OCI-LY1 (cell line): Measurements from ENCODE around the gene MORC4.

Experiments
- H2AFZ ChIP-seq: fragments of 200-600 bp; sonication (generic), shearing (Covaris generic); 2 replicates; pipeline ENCODE4 v1.6.0; 2014; ENCODE audit warnings: antibody characterized with exemption, mild to moderate bottlenecking, low read length
- H3F3A ChIP-seq: fragments of 200-600 bp; sonication (generic), shearing (Covaris generic); 2 replicates; pipeline ENCODE4 v1.6.0; 2014; ENCODE audit warnings: mild to moderate bottlenecking, antibody characterized with exemption, low read length, moderate library complexity; ENCODE audit not compliant: insufficient read depth
- H3K27ac ChIP-seq: fragments of 200-600 bp; sonication (generic); 2 replicates; pipeline ENCODE4 v1.5.1; 2014; ENCODE audit warnings: low read length, mixed run types, mild to moderate bottlenecking, low read depth; ENCODE audit not compliant: poor library complexity, severe bottlenecking
- H3K27me3 ChIP-seq: fragments of 200-600 bp; sonication (generic); 2 replicates; pipeline ENCODE4 v1.6.0; 2014; ENCODE audit warnings: antibody characterized with exemption, mild to moderate bottlenecking, low read length, moderate library complexity; ENCODE audit not compliant: insufficient read depth
- H3K36me3 ChIP-seq: fragments of 200-600 bp; sonication (generic); 2 replicates; pipeline ENCODE4 v1.6.1; 2014; ENCODE audit warnings: mild to moderate bottlenecking, antibody characterized with exemption, low read length, moderate library complexity, mixed read lengths; ENCODE audit not compliant: insufficient read depth
- H3K4me1 ChIP-seq: fragments of 200-600 bp; sonication (generic); 2 replicates; pipeline ENCODE4 v1.5.1; 2014; ENCODE audit warnings: mild to moderate bottlenecking, low read length, moderate library complexity; ENCODE audit not compliant: insufficient read depth, severe bottlenecking
- H3K4me2 ChIP-seq: fragments of 200-600 bp; sonication (generic), shearing (Covaris generic); 2 replicates; pipeline ENCODE4 v1.6.1; 2014; ENCODE audit warnings: low read length
- H3K4me3 ChIP-seq: fragments of 200-600 bp; sonication (generic); 2 replicates; pipeline ENCODE4 v1.5.1; 2014; ENCODE audit warnings: low read length, low read depth, mild to moderate bottlenecking, mixed read lengths; ENCODE audit not compliant: poor library complexity, severe bottlenecking
- H3K79me2 ChIP-seq: fragments of 200-600 bp; shearing (Covaris generic); 2 replicates; pipeline ENCODE4 v1.6.1; 2016; ENCODE audit warnings: mixed run types, low read length, mixed read lengths; ENCODE audit not compliant: insufficient read depth
- H3K9ac ChIP-seq: fragments of 200-600 bp; sonication (generic), shearing (Covaris generic); 2 replicates; pipeline ENCODE4 v1.6.1; 2014; ENCODE audit warnings: mild to moderate bottlenecking, low read length, mixed read lengths
- H3K9me2 ChIP-seq: fragments of 200-600 bp; sonication (generic), shearing (Covaris generic); 2 replicates; pipeline ENCODE4 v1.6.1; 2014; ENCODE audit warnings: low read depth, mild to moderate bottlenecking, low read length, mixed read lengths
- H3K9me3 ChIP-seq: fragments of 200-600 bp; shearing (Covaris generic); 2 replicates; pipeline ENCODE4 v1.6.1; 2014; ENCODE audit warnings: low read length, mixed read lengths
- H4K20me1 ChIP-seq: fragments of 200-600 bp; sonication (generic), shearing (Covaris generic); 2 replicates; pipeline ENCODE4 v1.6.0; 2016; ENCODE audit warnings: mild to moderate bottlenecking, low read length; ENCODE audit not compliant: insufficient read depth
- CTCF ChIP-seq: fragments of 200-600 bp; sonication (generic), shearing (Covaris generic); IDR thresholded peaks from 2 replicates; pipeline ENCODE4 v1.5.1; 2017; ENCODE audit warnings: mild to moderate bottlenecking, antibody characterized with exemption, low read length, moderate library complexity, mixed read lengths
- EZH2 ChIP-seq: fragments of 200-600 bp; sonication (generic), shearing (Covaris generic); IDR thresholded peaks from 2 replicates; pipeline ENCODE4 v1.8.0; 2017; ENCODE audit warnings: borderline replicate concordance, mixed run types, mild to moderate bottlenecking, antibody characterized with exemption, low read length, moderate library complexity, mixed read lengths

The MORC4 gene

GRCh38 chrX:106903856-106904528 lies 96.0 kb downstream of the MORC4 start:
- H3K36me3 ChIP-seq, result no peaks in the 10 kb centered on the region
- H3K27me3 ChIP-seq, result no peaks in the 10 kb centered on the region
- no peaks in the 10 kb centered on the region for H3K9me3 ChIP-seq
- H2AFZ ChIP-seq, result no peak overlapping the region
- TF ChIP-seq EZH2 (no peak), CTCF (no peak)
- H3K27ac ChIP-seq, result no peak overlapping the region
- no peaks in the 10 kb centered on the region for H3K9me2 ChIP-seq
- H3K9ac ChIP-seq, result no peak overlapping the region
- no peaks in the 10 kb centered on the region for H3F3A ChIP-seq
- no peak overlapping the region for H3K4me2 ChIP-seq
- no peak overlapping the region for H3K4me3 ChIP-seq
- H3K4me1 ChIP-seq, result no peaks in the 10 kb centered on the region
- H4K20me1 ChIP-seq, result no peaks in the 10 kb centered on the region
- H3K79me2 ChIP-seq, result no peaks in the 10 kb centered on the region

GRCh38 chrX:106903291-106903824 lies 96.7 kb downstream of the MORC4 start, which contains the start of gene RIPPLY1:
Gene RIPPLY1 (minus strand): TSS chrX:106903341. CDS start chrX:106903287, 54 bp downstream.
- Histone ChIP-seq H3K27ac (no peak within 1 kb of the TSS), H4K20me1 (no peaks in the 10 kb centered on the region), H3K4me2 (no peak within 1 kb of the TSS), H3K36me3 (no peaks in the 10 kb centered on the region), H3K79me2 (no peaks in the 10 kb centered on the region), H3K27me3 (no peaks in the 10 kb centered on the region), H3K9me2 (no peaks in the 10 kb centered on the region), H3K9ac (no peak within 1 kb of the TSS), H3K4me1 (no peaks in the 10 kb centered on the region), H2AFZ (no peak within 1 kb of the TSS), H3F3A (no peaks in the 10 kb centered on the region), H3K4me3 (no peak within 1 kb of the TSS), H3K9me3 (no peaks in the 10 kb centered on the region)
- no peak for TF ChIP-seq CTCF
- TF ChIP-seq EZH2, result no peak

GRCh38 chrX:106902684-106903083 lies 97.3 kb downstream of the MORC4 start:
- TF ChIP-seq CTCF (no peak), EZH2 (no peak)
- Histone ChIP-seq H3K27me3 (no peaks in the 10 kb centered on the region), H3K4me1 (no peaks in the 10 kb centered on the region), H3K36me3 (no peaks in the 10 kb centered on the region), H3F3A (no peaks in the 10 kb centered on the region), H3K4me3 (no peak overlapping the region), H3K79me2 (no peaks in the 10 kb centered on the region), H4K20me1 (no peaks in the 10 kb centered on the region), H3K27ac (no peak overlapping the region), H3K9ac (no peak overlapping the region), H2AFZ (no peak overlapping the region), H3K4me2 (no peak overlapping the region), H3K9me3 (no peaks in the 10 kb centered on the region), H3K9me2 (no peaks in the 10 kb centered on the region)
